Upper lobe of left lung (tissue), 6 donors: Measurements from ENCODE around the gene UBE2K. TPM values are rescaled to one million over a fixed set of nuclear protein-coding genes. Genes with fewer than 3 reads are reported as not detected.
A peak's percentile ranks its signal among the peaks of the same experiment; 100 is the strongest.
"Not testable (repeated sequence)": the region's sequence is repeated elsewhere in the genome, so short reads cannot be mapped to it uniquely, and the experiment has no call there.

ENCODE experiments used
- ATAC-seq, 2 donors: fragments of 200-7000 bp; cut with Tn5 transposase; one replicate each; pipeline ENCODE4 v1.9.1; 2022; ENCODE audit warnings: mild to moderate bottlenecking in 2 of 2, moderate library complexity in 2 of 2; ENCODE audit not compliant: low FRiP score in 2 of 2
- DNase-seq, 2 donors: peaks; one replicate each; pipeline ENCODE4 v3.0.0-alpha.2; 2019 to 2020
- H3K27ac ChIP-seq, 4 donors: fragments of 200-600 bp; sonication (generic); one replicate each; pipeline ENCODE4 v1.5.1; 2016 to 2019
- H3K27me3 ChIP-seq, 4 donors: fragments of 200-600 bp; sonication (generic); one replicate each; pipeline ENCODE4 v1.5.1; 2017 to 2019
- H3K36me3 ChIP-seq, 4 donors: fragments of 200-600 bp; sonication (generic); one replicate each; pipeline ENCODE4 v1.5.1; 2016 to 2019
- H3K4me1 ChIP-seq, 4 donors: fragments of 200-600 bp; sonication (generic); one replicate each; pipeline ENCODE4 v1.5.1; 2018 to 2019
- H3K4me3 ChIP-seq, 4 donors: fragments of 200-600 bp; sonication (generic); one replicate each; pipeline ENCODE4 v1.5.1; 2017 to 2019; ENCODE audit warnings: mild to moderate bottlenecking in 2 of 4, moderate library complexity in 1 of 4
- H3K9me3 ChIP-seq, 4 donors: fragments of 200-600 bp; sonication (generic); one replicate each; pipeline ENCODE4 v1.5.1; 2018 to 2019
- EP300 ChIP-seq, 4 donors: sonication (generic); formaldehyde crosslinking; IDR thresholded peaks; one replicate each; pipeline ENCODE4 v1.5.1; 2017; ENCODE audit warnings: antibody characterized with exemption in 4 of 4, control low read depth in 2 of 4
- POLR2A ChIP-seq, 4 donors: fragments of 450-650 bp; IDR thresholded peaks; one replicate each; pipeline ENCODE4 v1.5.1; 2016 to 2017; ENCODE audit warnings: antibody characterized with exemption in 4 of 4, mild to moderate bottlenecking in 2 of 4
- POLR2AphosphoS5 ChIP-seq, 2 donors: sonication (generic); formaldehyde crosslinking; IDR thresholded peaks; one replicate each; pipeline ENCODE4 v1.5.1; 2017; ENCODE audit warnings: antibody characterized with exemption in 2 of 2
- WGBS, 2 donors: methylation state at CpG; one replicate each; pipeline ENCODE4 v1.1.5; 2017 to 2018; 5-methylcytosine and 5-hydroxymethylcytosine counted together
- total RNA-seq, 6 donors: library from RNA; depleted of rRNA in 4 of 6; stranded (reverse); fragments of >200 nt in 4 of 6; gene quantifications; one replicate each; pipeline versions ENCODE4 v1.1.0 to v1.2.1, GENCODE V29; 2016 to 2021
- TF ChIP-seq, protein P1 (sequence below), 6 experiments: fragments of 450-650 bp in 4 of 6; fragments of 200-600 bp in 2 of 6; sonication (generic) in 2 of 6; IDR thresholded peaks; one replicate each; pipeline ENCODE4 v1.5.1; 2016 to 2019; ENCODE audit warnings: antibody characterized with exemption in 6 of 6
- donor health status: DM: no; HTN: no; CAD: no; lungs with moderate emphysema.
- donor health status: DM: no; HTN: yes; CAD: no; lungs with severe emphysema.

Gene UBE2K
- total RNA-seq, 6 donors from 2014 or later = 22.3 to 57.4 (median 34.4) TPM

DNA sequence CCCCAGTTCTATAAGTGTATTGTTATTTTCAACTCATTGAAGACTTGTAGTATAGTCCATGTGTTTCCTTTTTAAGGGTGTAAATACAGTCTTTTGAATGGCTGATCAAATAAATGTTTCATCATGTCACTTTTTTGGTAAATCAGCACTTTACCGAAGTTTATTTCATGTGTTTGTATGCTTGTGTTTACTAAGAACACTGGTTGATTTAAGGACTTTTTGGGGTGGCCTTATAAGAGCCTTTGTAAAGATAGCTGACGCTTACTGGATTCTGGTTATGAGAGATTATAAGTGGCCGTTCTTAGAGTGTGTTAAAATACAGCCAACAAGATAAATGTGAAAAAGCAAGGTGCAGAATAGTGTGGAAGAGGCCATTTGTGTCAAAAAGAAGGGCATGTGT is 2.6 kb downstream of the UBE2K start:
- H3K4me3 ChIP-seq = peak overlapping the region in 1 of 4 donors; percentile 85
- peak overlapping the region in 1 of 4 donors; percentile 44 for H3K27ac ChIP-seq
- TF ChIP-seq EP300 (IDR thresholded peaks at IDR 0.05) (no peak), POLR2A (IDR thresholded peaks at IDR 0.05) (no peak), POLR2AphosphoS5 (IDR thresholded peaks at IDR 0.05) (no peak)
- TF ChIP-seq, protein P1, sequence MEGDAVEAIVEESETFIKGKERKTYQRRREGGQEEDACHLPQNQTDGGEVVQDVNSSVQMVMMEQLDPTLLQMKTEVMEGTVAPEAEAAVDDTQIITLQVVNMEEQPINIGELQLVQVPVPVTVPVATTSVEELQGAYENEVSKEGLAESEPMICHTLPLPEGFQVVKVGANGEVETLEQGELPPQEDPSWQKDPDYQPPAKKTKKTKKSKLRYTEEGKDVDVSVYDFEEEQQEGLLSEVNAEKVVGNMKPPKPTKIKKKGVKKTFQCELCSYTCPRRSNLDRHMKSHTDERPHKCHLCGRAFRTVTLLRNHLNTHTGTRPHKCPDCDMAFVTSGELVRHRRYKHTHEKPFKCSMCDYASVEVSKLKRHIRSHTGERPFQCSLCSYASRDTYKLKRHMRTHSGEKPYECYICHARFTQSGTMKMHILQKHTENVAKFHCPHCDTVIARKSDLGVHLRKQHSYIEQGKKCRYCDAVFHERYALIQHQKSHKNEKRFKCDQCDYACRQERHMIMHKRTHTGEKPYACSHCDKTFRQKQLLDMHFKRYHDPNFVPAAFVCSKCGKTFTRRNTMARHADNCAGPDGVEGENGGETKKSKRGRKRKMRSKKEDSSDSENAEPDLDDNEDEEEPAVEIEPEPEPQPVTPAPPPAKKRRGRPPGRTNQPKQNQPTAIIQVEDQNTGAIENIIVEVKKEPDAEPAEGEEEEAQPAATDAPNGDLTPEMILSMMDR (IDR thresholded peaks at IDR 0.05) = no peak
- ATAC-seq = no peak
- no peak for DNase-seq
- peaks cover 0 to 11% (median 4%) of the 10 kb centered on the region in 4 donors for H3K36me3 ChIP-seq
- H3K27me3 ChIP-seq = no peaks in the 10 kb centered on the region
- 26 to 45% methylated on average over 3 of the region's 3 CpGs for WGBS, 2 donors
- peaks cover 27 to 48% (median 31%) of the 10 kb centered on the region in 4 donors for H3K4me1 ChIP-seq
- H3K9me3 ChIP-seq = no peaks in the 10 kb centered on the region

DNA sequence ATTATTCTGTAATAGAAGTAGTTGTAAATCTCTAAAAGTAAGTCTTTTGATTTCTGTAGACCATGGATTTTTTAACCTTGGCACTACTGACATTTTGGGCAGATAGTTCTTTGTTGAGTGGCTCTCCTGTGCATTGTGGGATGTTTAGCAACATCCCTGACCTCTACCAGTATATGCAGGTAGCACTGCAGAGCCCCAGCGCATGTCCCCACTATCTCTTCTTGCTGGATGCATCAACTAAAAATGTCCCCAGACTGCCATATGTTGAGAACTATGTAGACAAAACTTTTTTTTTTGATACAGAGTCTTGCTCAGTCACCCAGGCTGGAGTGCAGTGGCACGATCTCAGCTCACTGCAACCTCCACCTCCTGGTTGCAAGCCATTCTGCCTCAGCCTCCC is 4.8 kb downstream of the UBE2K start:
- Histone ChIP-seq H3K4me1 (peaks cover 20 to 46% (median 23%) of the 10 kb centered on the region in 4 donors), H3K27ac (no peak overlapping the region), H3K4me3 (no peak overlapping the region), H3K9me3 (no peaks in the 10 kb centered on the region), H3K27me3 (no peaks in the 10 kb centered on the region), H3K36me3 (peaks cover 0 to 13% (median 4%) of the 10 kb centered on the region in 4 donors)
- ATAC-seq (no peak), DNase-seq (no peak)
- WGBS, 2 donors = 98 to 100% methylated on average over 2 of the region's 2 CpGs
- no peak for TF ChIP-seq POLR2A (IDR thresholded peaks at IDR 0.05)
- TF ChIP-seq, protein P1 (IDR thresholded peaks at IDR 0.05) = no peak
- no peak for TF ChIP-seq POLR2AphosphoS5 (IDR thresholded peaks at IDR 0.05)
- TF ChIP-seq EP300 (IDR thresholded peaks at IDR 0.05) = no peak

DNA sequence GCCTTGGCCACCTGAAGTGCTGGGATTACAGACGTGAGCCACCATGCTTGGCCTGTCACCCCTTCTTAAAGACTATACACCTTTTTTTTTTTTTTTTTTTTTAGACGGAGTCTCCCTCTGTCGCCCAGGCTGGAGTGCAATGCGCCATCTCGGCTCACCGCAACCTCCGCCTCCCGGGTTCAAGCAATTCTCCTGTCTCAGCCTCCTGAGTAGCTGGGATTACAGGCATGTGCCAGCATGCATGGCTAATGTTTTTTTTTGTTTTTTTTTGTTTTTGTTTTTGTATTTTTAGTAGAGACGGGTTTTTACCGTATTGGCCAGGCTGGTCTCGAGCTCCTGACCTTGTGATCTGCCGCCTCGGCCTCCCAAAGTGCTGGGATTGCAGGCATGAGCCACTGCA is 6.9 kb downstream of the UBE2K start:
- DNase-seq, ATAC-seq, H3K27me3 ChIP-seq, H3K27ac ChIP-seq, H3K9me3 ChIP-seq, H3K4me3 ChIP-seq: not testable (repeated sequence)
- WGBS, 2 donors = 96 to 99% methylated on average over 13 of the region's 13 CpGs
- peaks cover 20 to 44% (median 23%) of the 10 kb centered on the region in 4 donors for H3K4me1 ChIP-seq
- H3K36me3 ChIP-seq = peaks cover 0 to 13% (median 4%) of the 10 kb centered on the region in 4 donors

DNA sequence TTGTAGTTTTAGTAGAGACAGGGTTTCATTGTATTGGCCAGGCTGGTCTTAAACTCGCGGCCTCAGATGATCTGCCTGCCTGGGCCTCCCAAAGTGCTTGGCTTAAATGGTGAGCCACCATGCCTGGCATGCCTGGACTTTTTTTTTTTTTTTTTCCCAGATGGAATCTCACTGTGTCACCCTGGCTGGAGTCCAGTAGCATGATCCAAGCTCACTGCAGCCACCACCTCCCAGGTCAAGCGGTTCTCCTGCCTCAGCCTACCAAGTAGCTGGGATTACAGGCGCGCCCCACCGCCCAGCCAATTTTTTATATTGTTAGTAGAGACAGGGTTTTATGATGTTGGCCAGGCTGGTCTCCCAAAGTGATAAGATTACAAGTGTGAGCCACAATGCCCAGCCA is 8.4 kb downstream of the UBE2K start:
- Histone ChIP-seq H3K4me3 (no peak overlapping the region), H3K27ac (peak overlapping the region in 2 of 4 donors; percentile 3 to 16), H3K9me3 (no peaks in the 10 kb centered on the region), H3K27me3 (no peaks in the 10 kb centered on the region), H3K4me1 (peaks cover 5 to 32% (median 13%) of the 10 kb centered on the region in 4 donors), H3K36me3 (peaks cover 0 to 13% (median 4%) of the 10 kb centered on the region in 4 donors)
- 88 to 98% methylated on average over 6 of the region's 6 CpGs for WGBS, 2 donors
- TF ChIP-seq, protein P1 (IDR thresholded peaks at IDR 0.05) = no peak
- TF ChIP-seq POLR2A (IDR thresholded peaks at IDR 0.05) (no peak), EP300 (IDR thresholded peaks at IDR 0.05) (no peak)
- DNase-seq = no peak
- ATAC-seq = peak in 1 of 2 donors; percentile 48

DNA sequence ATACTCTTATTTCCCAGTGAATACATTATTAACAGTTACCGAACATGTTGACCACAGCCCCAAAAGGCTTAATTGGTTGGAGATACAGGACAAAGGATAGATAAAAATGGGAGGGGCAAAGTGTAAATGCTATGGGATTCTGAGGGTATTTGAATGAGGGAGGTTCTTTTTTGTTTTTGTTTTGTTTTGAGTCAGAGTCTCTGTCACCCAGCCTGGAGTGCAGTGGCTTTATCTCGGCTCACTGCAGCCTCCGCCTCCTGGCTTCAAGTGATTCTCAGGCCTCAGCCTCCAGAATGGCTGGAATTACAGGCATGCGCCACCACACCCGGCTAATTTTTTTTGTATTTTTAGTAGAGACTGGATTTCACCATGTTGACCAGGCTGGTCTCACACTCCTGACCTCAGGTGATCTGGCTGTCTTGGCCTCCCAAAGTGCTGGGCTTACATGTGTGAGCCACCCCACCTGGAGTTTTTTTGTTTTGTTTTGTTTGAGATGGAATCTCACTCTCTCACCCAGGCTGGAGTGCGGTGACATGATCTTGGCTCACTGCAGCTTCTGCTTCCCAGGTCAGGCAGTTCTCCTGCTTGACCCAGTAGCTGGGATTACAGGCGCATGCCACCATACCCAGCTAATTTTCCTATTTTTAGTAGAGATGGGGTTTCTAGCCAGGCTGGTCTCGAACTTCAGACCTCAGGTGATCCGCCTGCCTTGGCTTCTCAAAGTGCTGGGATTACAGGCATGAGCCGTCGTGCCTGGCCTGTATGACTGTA is 9.0 kb downstream of the UBE2K start:
- peaks cover 0 to 13% (median 4%) of the 10 kb centered on the region in 4 donors for H3K36me3 ChIP-seq
- no peak overlapping the region for H3K4me3 ChIP-seq
- peak overlapping the region in 2 of 4 donors; percentile 3 to 16 for H3K27ac ChIP-seq
- WGBS, 2 donors = 86 to 89% methylated on average over 11 of the region's 11 CpGs
- TF ChIP-seq, protein P1 (IDR thresholded peaks at IDR 0.05) = no peak
- TF ChIP-seq POLR2A (IDR thresholded peaks at IDR 0.05) (no peak), EP300 (IDR thresholded peaks at IDR 0.05) (no peak), POLR2AphosphoS5 (IDR thresholded peaks at IDR 0.05) (no peak)
- DNase-seq (no peak), ATAC-seq (no peak)
- no peaks in the 10 kb centered on the region for H3K9me3 ChIP-seq
- no peaks in the 10 kb centered on the region for H3K27me3 ChIP-seq
- H3K4me1 ChIP-seq = peaks cover 5 to 33% (median 10%) of the 10 kb centered on the region in 4 donors
